Testis (tissue), 2 donors: Measurements from ENCODE around the gene VILL.

Experiments
- CTCF ChIP-seq, 3 experiments: fragments of 450-650 bp in 2 of 3; fragments of 200-600 bp in 1 of 3; sonication (generic) in 1 of 3; IDR thresholded peaks; one replicate each; pipeline ENCODE4 v1.5.1; 2016 to 2019; ENCODE audit warnings: antibody characterized with exemption in 3 of 3, mild to moderate bottlenecking in 2 of 3, moderate library complexity in 1 of 3
- POLR2A ChIP-seq: fragments of 450-650 bp; IDR thresholded peaks from one replicate; pipeline ENCODE4 v1.6.1; 2017; ENCODE audit warnings: antibody characterized with exemption, mild to moderate bottlenecking, moderate library complexity

DNA sequence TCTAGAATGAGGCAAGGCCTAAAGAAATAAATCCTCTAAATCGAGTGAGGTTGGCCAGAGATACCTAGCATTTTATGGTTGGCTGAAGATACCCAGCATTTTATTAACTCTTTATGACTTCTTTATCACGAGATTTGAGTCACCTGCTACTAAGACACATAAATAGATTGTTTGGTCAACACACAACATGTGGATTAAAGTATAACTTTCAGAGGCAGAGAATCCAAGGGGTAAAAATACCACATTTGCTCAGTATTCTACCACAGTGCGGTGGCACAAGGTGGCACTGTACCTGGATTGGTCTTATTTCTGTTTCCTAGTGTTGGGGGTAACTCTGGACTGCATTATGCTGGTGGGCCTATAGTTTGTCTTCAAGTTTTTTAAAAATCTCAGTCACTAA lies 27.0 kb upstream of the VILL start:
- TF ChIP-seq POLR2A (no peak), CTCF (IDR thresholded peaks at IDR 0.05) (no peak)
